Endothelial cell of umbilical vein (primary cell): ENCODE data around the gene MAPRE2. TPM values are rescaled to one million over a fixed set of nuclear protein-coding genes. Genes with fewer than 3 reads are reported as not detected.

Experiments used
- BruUV-seq: library from RNA; stranded (reverse); fragments of 400-500 nt; replicated peaks from 2 replicates; lab custom pipeline; 2021; lab: Mats Ljungman, UMichigan
- CTCF ChIA-PET: fragments of 300-600, 350-600 bp; sonication (Branson Sonifier 250); formaldehyde crosslinking; loops from one replicate; lab custom pipeline; 2021; ENCODE audit warnings: antibody characterized with exemption, inconsistent platforms; lab: Charles Lee
- POLR2A ChIA-PET: fragments of 300-600, 350-600 bp; sonication (Branson Sonifier 250); formaldehyde crosslinking; loops from one replicate; lab custom pipeline; 2021; ENCODE audit warnings: antibody characterized with exemption, inconsistent platforms; lab: Charles Lee
- DNase-seq: peaks from one replicate; pipeline ENCODE4 v3.0.0-alpha.2; 2011; ENCODE audit warnings: low read depth, low spot score
- FAIRE-seq: peaks from 2 replicates; lab custom pipeline; 2011; peaks lifted over from hg19 to GRCh38; lab: Jason Lieb, UNC
- H2AFZ ChIP-seq: 2 replicates; pipeline ENCODE4 v1.6.0; 2012; ENCODE audit warnings: low read depth, low read length, control low read depth, inconsistent platforms
- H3K27ac ChIP-seq: 2 replicates; pipeline ENCODE4 v1.5.1; 2011; ENCODE audit warnings: low read depth, mild to moderate bottlenecking, control low read depth, low read length, moderate library complexity; ENCODE audit not compliant: insufficient read depth
- H3K27me3 ChIP-seq, 2 experiments: 2 replicates each; pipeline versions ENCODE4 v1.6.0 to v1.6.1; 2011; ENCODE audit warnings: low read length in 2 of 2, mixed read lengths in 1 of 2; ENCODE audit not compliant: control insufficient read depth in 2 of 2, insufficient read depth in 2 of 2
- H3K36me3 ChIP-seq, 2 experiments: 2 replicates in 1 of 2; 3 replicates in 1 of 2; pipeline ENCODE4 v1.5.1; 2011; ENCODE audit warnings: low read length in 2 of 2, mild to moderate bottlenecking in 1 of 2, moderate library complexity in 1 of 2; ENCODE audit not compliant: control insufficient read depth in 2 of 2, insufficient read depth in 2 of 2; ENCODE audit errors: extremely low read depth in 1 of 2
- H3K4me1 ChIP-seq: 3 replicates; pipeline ENCODE4 v1.5.1; 2011; ENCODE audit warnings: mild to moderate bottlenecking, low read length; ENCODE audit not compliant: control insufficient read depth, insufficient read depth; ENCODE audit errors: extremely low read depth
- H3K4me2 ChIP-seq: 2 replicates; pipeline ENCODE4 v1.6.1; 2011; ENCODE audit warnings: low read length, control low read depth, mixed read lengths; ENCODE audit not compliant: insufficient read depth
- H3K4me3 ChIP-seq, 3 experiments: fragments of 200-600 bp in 1 of 3; sonication (generic), shearing (Covaris generic) in 1 of 3; replicated peaks in 1 of 3; 2 replicates each; pipeline ENCODE4 v1.5.1; 2011 to 2016; ENCODE audit warnings: control low read depth in 3 of 3, low read length in 3 of 3, mild to moderate bottlenecking in 2 of 3, inconsistent platforms in 1 of 3, low read depth in 1 of 3, moderate library complexity in 1 of 3; ENCODE audit not compliant: insufficient read depth in 1 of 3
- H3K79me2 ChIP-seq: 2 replicates; pipeline ENCODE4 v1.6.0; 2012; ENCODE audit warnings: low read length, inconsistent platforms; ENCODE audit not compliant: control insufficient read depth, insufficient read depth
- H3K9ac ChIP-seq: replicated peaks from 2 replicates; pipeline ENCODE3; 2011; ENCODE audit warnings: low read length, control low read depth; ENCODE audit not compliant: insufficient read depth; ENCODE audit errors: extremely low read depth
- H3K9me1 ChIP-seq: replicated peaks from 3 replicates; pipeline ENCODE4 v1.6.0; 2011; ENCODE audit warnings: mild to moderate bottlenecking, low read length; ENCODE audit not compliant: control insufficient read depth, insufficient read depth; ENCODE audit errors: extremely low read depth
- H3K9me3 ChIP-seq: replicated peaks from 2 replicates; pipeline ENCODE4 v1.5.1; 2012; ENCODE audit warnings: low read length, inconsistent platforms; ENCODE audit not compliant: control insufficient read depth, insufficient read depth
- H4K20me1 ChIP-seq: replicated peaks from 2 replicates; pipeline ENCODE3; 2011; ENCODE audit warnings: mild to moderate bottlenecking, low read length; ENCODE audit not compliant: control insufficient read depth, insufficient read depth; ENCODE audit errors: extremely low read depth
- MYC ChIP-seq: IDR thresholded peaks from one replicate; pipeline ENCODE4 v1.6.1; 2011; ENCODE audit warnings: mild to moderate bottlenecking, low read depth, low read length
- POLR2AphosphoS5 ChIP-seq: IDR thresholded peaks from 2 replicates; pipeline ENCODE4 v1.6.1; 2012; ENCODE audit warnings: low read depth, mild to moderate bottlenecking, control low read depth, low read length, moderate library complexity; ENCODE audit not compliant: insufficient read depth
- dilution Hi-C: fragments of 300-500 bp; cut with MboI; formaldehyde crosslinking; loops from one replicate; pipeline ENCODE4 v1.15.0; 2019; ENCODE audit warnings: low sequenced_read_pairs; ENCODE audit not compliant: extremely low pct_ligation_motif_present
- intact Hi-C: fragments of 100-400 bp; cut with micrococcal nuclease; formaldehyde crosslinking; loops from one replicate; pipeline ENCODE4 v1.10.0; 2022
- polyA plus RNA-seq, 4 experiments: library from polyadenylated mRNA; depleted of rRNA in 3 of 4; stranded (reverse) in 3 of 4; unstranded in 1 of 4; fragments of >200 nt; gene quantifications; 2 replicates each; pipeline versions ENCODE4 v1.2.1 to v1.2.3, GENCODE V29; 2011 to 2012; ENCODE audit warnings: missing spikeins in 1 of 4
- total RNA-seq: library from RNA; stranded (reverse); gene quantifications from 2 replicates; pipeline ENCODE4 v1.2.3, GENCODE V29; 2021
- TF ChIP-seq, protein P1 (sequence below): IDR thresholded peaks from 2 replicates; pipeline ENCODE4 v1.6.1; 2011; ENCODE audit not compliant: insufficient read depth, insufficient read length

Gene MAPRE2
- total and polyA plus RNA-seq, 2 donors (not counting 3 experiments of a cell fraction or from before 2014, with no cell fraction given): 117 to 148 TPM

- no TSS peak for BruUV-seq
- no peak overlapping the region for H3K4me2 ChIP-seq
- H4K20me1 ChIP-seq: no peaks in the 10 kb centered on the region
- peaks cover 35 to 36% of the 10 kb centered on the region in 2 experiments for H3K36me3 ChIP-seq
- no peak for TF ChIP-seq POLR2AphosphoS5
- dilution Hi-C loops (no loop called here), intact Hi-C loops (no loop called here)
- no peaks in the 10 kb centered on the region for H3K9me1 ChIP-seq
- H3K27ac ChIP-seq: no peak overlapping the region
- H3K4me1 ChIP-seq: peaks cover 9% of the 10 kb centered on the region
- H3K4me3 ChIP-seq: no peak overlapping the region
- POLR2A ChIA-PET: interaction anchor here (0.7 kb wide), 1 partner anchor 26 kb away, joined by 3 read pairs; no protein-coding TSS in a partner anchor
- H3K9me3 ChIP-seq: no peaks in the 10 kb centered on the region
- no peak overlapping the region for H2AFZ ChIP-seq
- DNase-seq: no peak
- no peaks in the 10 kb centered on the region for H3K79me2 ChIP-seq
- H3K27me3 ChIP-seq: no peaks in the 10 kb centered on the region
- CTCF ChIA-PET: interaction anchor here (1.4 to 3.3 kb wide), 5 partner anchors 13 to 125 kb away, joined by 3 to 18 read pairs (median 4); no protein-coding TSS in a partner anchor
- FAIRE-seq: no peak
- H3K9ac ChIP-seq: no peak overlapping the region
Observed at GRCh38 chr18:35131387-35132020, 90.3 kb downstream of the MAPRE2 start.

DNA sequence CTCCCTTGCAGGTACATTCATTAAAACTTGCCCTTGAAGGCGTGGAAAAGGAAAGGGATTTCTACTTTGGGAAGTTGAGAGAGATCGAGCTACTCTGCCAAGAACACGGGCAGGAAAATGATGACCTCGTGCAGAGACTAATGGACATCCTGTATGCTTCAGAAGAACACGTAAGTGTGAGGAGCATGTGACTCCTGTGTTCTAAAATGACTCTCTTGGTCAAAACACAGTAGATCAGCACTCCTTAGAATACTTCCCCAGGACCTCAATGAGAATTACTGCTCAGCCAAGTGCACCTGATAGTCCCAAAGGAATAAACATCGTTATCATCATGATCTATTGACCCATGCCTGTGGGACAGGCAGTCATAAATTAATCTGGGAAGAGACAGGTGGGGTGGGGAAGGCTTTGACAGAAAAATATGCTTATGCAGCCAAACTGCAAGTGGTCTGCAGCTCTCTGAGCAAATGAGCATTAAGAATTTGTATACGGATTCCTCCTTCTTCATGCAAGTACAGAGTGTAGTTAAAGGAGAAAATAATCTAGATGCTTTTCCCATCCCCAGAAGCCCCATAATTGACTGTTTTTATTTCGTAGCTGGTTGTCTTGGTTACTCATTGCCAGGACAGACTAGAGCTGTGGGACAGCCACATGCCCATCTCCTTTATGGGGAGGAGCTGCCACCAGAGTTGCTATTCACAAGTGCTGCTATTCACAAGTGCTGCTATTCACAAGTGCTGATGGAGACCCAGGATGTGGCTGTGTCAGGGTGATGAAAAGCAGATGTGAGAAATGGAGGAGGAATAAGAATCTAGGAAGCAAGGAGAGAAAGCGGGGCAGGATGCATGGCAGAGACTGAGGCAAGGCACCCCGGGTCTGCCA is 91.0 kb downstream of the MAPRE2 start:
- Histone ChIP-seq H3K79me2 (no peaks in the 10 kb centered on the region), H3K9ac (no peak overlapping the region), H3K9me1 (no peaks in the 10 kb centered on the region), H3K4me2 (no peak overlapping the region), H2AFZ (no peak overlapping the region), H3K4me1 (peaks cover 9% of the 10 kb centered on the region), H3K27me3 (no peaks in the 10 kb centered on the region), H3K4me3 (no peak overlapping the region), H3K27ac (no peak overlapping the region), H3K9me3 (no peaks in the 10 kb centered on the region), H3K36me3 (peaks cover 33 to 39% of the 10 kb centered on the region in 2 experiments), H4K20me1 (no peaks in the 10 kb centered on the region)
- intact Hi-C loops (no loop called here), dilution Hi-C loops (no loop called here)
- no peak for TF ChIP-seq MYC
- TF ChIP-seq, protein P1, sequence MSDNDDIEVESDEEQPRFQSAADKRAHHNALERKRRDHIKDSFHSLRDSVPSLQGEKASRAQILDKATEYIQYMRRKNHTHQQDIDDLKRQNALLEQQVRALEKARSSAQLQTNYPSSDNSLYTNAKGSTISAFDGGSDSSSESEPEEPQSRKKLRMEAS: peak; percentile 16
- BruUV-seq: no TSS peak
- ChIA-PET POLR2A (interaction anchor here (0.6 to 0.7 kb wide), 2 partner anchors 20 to 27 kb away, joined by 3 read pairs; no protein-coding TSS in a partner anchor), CTCF (interaction anchor here (1.2 to 3.3 kb wide), 7 partner anchors 12 to 151 kb away, joined by 3 to 18 read pairs (median 4); no protein-coding TSS in a partner anchor)
- DNase-seq (peak; percentile 60), FAIRE-seq (peak; percentile 62)
